HG03342 (cell line): ENCODE results near the gene DNAH2.

ENCODE experiments used
- ATAC-seq: cut with Tn5 transposase; IDR thresholded peaks from one replicate; pipeline ENCODE4 v1.9.1; 2021; ENCODE audit warnings: mild to moderate bottlenecking, moderate library complexity; ENCODE audit not compliant: unreplicated experiment

Gene DNAH2

GRCh38 chr17:7719661-7720060 is 2.1 kb downstream of the DNAH2 start:
- ATAC-seq: no peak

- ATAC-seq: no peak
Measured at GRCh38 chr17:7720125-7720524, 2.6 kb downstream of the DNAH2 start.

- ATAC-seq: no peak
Measured at GRCh38 chr17:7721612-7722011, 4.1 kb downstream of the DNAH2 start.

DNA sequence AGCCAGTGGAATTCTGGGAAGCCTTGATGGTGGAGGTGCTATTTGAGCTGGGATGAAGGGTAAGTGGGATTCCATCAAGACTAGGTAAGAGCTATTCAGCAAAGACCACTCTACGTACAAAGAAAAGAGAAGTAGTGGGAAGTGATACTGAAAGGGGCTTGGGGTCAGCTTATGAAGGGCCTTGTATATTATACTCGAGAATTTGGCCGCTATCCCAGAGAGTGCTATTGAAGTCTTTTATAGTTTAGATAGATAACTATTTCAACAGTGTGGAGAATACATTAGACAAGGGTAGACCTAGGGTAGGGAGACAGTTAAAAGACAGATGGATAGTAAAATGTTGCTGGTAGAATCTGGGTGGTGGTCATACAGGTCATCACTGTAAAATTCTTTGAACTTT is 10.3 kb downstream of the DNAH2 start:
- ATAC-seq: no peak

- ATAC-seq: no peak
Measured at GRCh38 chr17:7729816-7730215, 12.3 kb downstream of the DNAH2 start.

GRCh38 chr17:7732981-7733539 is 15.5 kb downstream of the DNAH2 start:
- no peak for ATAC-seq

- no peak for ATAC-seq
Measured at GRCh38 chr17:7737601-7738000, 20.1 kb downstream of the DNAH2 start.

DNA sequence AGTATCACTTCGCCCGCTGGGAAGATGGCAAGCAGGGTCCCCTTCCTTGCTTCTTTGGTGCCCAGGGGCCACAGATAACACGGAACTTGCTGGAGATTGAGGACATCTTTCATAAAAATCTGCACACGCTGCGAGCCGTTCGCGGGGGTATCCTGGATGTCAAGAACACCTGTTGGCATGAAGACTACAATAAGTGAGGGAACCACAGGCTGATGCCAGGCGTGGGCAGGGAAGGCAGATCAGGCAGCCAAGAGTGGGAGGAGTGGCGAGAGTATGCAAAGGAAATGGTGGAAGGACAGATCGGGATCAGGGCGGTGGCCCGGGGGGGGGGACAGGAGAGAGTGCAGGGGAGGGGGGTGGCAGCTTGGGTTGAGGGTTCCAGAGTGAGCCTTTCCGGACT is 22.2 kb downstream of the DNAH2 start:
- no peak for ATAC-seq

DNA sequence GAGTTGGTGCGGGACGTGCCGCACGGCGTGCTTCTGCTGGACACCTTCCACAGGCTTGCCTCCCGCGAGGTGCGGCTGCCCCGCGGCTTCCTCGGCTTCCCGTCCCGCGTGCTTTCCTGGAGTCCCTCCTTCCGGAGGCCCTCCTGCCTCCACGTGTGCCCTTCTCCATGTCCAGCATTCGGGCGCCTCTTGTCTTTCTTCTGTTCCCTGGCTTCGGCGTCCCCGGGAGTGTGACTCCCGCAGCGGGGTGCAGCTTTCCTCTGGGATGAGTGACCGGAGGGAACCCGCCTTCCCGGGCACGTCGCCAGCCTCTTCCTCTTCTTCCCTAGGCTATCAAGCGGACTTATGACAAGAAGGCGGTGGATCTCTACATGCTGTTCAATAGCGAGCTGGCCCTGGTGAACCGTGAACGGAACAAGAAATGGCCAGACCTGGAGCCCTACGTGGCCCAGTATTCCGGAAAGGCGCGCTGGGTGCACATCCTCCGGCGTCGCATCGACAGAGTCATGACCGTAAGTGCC is 23.0 kb downstream of the DNAH2 start:
- no peak for ATAC-seq

- ATAC-seq: no peak
Measured at GRCh38 chr17:7742729-7743128, 25.2 kb downstream of the DNAH2 start.

GRCh38 chr17:7744416-7744815 is 26.9 kb downstream of the DNAH2 start:
- ATAC-seq: no peak

GRCh38 chr17:7745748-7746470 is 28.4 kb downstream of the DNAH2 start:
- ATAC-seq: no peak

GRCh38 chr17:7747635-7748071 is 30.1 kb downstream of the DNAH2 start:
- no peak for ATAC-seq

DNA sequence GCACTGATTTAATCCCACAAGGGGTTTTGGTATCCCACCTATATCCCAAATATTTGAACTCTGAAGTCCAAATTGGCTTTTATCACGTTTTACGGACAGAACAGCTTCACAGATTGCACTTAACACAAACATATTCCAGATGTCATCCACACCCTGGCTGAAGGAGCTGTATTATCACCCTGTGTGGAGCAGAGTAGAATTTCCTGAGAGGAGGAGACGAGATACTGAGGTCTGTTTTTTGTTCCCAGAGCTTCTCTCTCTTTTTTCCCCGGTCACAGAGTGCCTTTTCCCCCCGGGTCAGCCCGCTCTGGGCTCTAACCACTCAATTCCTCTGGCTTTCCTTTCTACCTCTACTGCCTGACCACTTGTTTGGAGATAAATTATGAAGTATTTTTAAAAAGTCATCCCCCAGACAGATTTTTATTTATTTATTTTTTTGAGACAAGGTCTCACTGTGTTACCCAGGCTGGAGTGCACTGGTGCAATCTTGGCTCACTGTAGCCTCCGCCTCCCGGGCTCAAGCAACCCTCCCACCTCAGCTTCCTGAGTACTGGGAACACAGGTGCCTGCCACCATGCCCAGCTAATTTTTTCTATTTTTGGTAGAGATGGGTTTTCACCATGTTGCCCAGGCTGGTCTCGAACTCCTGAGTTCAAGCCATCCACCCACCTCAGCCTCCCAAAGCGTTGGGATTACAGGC is 30.7 kb downstream of the DNAH2 start:
- ATAC-seq: no peak

GRCh38 chr17:7750321-7750821 is 32.8 kb downstream of the DNAH2 start:
- ATAC-seq: no peak

DNA sequence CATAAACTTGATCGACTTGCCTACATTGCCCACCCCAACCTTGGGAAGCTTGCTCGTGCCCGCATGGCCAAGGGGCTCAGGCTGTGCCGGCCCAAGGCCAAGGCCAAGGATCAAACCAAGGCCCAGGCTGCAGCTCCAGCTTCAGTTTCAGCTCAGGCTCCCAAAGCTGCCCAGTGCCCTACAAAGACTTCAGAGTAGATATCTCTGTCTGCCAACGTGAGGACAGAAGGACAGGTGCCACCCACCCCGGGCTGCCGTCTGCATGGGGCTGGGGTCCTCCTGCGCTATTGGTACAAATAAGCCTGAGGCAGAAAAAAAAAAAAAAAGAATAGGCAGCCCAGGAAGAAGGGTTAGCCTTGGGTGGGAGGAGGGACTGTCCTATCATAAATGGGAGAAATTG is 37.1 kb downstream of the DNAH2 start:
- no peak for ATAC-seq

DNA sequence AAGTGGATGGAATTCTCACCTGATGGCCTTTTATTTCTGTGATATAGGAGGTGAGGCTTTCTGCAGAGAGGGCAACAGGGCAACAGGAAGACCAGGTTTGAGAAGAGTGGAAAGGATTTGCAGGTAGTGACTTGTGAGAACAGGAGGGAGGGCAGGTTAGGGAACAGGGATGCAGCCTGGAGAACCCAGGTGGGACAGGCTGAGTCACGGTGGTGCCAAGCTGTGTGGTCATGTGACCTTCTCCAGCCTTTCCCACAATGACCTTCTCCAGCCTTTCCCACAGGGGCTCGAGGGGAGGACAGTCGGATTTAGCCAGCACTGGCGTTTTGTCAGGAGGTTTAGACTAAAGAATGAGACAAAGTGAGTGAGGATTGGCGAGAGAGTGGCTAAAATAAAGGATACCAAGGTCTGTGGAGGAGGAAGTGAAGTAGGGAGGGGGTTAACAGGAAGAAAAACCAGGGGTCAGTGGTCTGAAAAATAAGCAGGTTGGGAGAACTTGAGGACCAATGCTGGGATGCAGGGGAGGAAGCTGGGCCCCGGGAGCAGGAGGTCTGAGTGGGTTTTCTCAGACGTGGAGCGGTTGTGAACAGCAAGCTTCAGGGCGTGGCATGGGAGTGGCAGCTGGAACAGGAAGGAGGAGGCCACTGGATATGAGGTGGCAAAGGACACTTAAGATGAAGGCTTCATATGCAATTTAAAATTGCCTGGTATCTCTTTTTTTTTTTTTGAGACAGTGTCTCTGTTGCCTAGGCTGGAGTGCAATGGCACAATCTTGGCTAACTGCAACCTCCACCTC is 37.7 kb downstream of the DNAH2 start:
- ATAC-seq: no peak

GRCh38 chr17:7756968-7757367 is 39.4 kb downstream of the DNAH2 start:
- no peak for ATAC-seq

- no peak for ATAC-seq
Measured at GRCh38 chr17:7763919-7764318, 46.4 kb downstream of the DNAH2 start.

GRCh38 chr17:7767004-7767403 is 49.5 kb downstream of the DNAH2 start:
- no peak for ATAC-seq

- ATAC-seq: no peak
Measured at GRCh38 chr17:7767405-7768021, 50.0 kb downstream of the DNAH2 start.
